Ureter (tissue), 1 donor: ENCODE results near the gene SZRD1. TPM values are rescaled to one million over a fixed set of nuclear protein-coding genes. Genes with fewer than 3 reads are reported as not detected.

Experiments used
- DNase-seq: peaks from one replicate; pipeline ENCODE4 v3.0.0-alpha.2; 2020; ENCODE audit warnings: low spot score
- total RNA-seq: library from RNA; stranded (reverse); gene quantifications from one replicate; pipeline ENCODE4 v1.2.4, GENCODE V29; 2023
- donor health status: DM: yes; HTN: yes; CAD: no.

The SZRD1 gene
- total RNA-seq, 1 donor from 2014 or later: 131 TPM

DNA sequence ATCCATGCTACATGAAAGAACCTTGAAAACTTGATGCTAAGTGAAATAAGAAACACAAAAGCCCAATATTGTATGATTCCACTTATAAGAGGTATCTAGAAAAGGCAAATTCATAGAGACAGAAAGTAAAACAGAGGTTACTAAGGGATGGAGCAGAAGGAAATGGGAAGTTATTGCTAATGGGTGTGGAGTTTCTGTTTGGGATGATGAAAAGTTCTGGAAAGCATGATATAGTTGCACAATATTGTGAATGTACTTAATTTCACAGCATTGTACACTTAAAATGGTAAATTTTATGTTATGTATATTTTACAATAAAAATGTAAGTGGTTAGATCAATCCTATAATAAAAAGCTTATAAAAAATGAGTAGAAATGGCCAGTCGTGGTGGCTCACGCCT, 71.9 kb downstream of the SZRD1 start:
- no peak for DNase-seq

DNA sequence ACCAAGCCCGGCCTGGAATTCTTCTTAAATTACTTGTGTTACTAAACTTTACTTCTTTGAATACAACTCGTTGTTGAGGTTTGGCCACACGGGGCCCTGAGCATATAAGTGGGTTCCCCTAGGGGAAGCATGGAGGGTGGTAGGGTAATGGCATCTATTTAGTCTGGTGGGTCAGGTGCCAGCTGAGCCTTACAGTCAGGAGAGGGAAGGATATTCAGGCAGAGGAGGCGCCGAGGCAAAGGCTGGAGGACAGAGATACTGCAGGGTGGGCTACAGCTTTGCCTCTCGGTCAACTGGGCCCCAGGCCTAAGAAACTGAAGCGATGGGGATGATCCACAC, 73.1 kb downstream of the SZRD1 start:
- no peak for DNase-seq

DNA sequence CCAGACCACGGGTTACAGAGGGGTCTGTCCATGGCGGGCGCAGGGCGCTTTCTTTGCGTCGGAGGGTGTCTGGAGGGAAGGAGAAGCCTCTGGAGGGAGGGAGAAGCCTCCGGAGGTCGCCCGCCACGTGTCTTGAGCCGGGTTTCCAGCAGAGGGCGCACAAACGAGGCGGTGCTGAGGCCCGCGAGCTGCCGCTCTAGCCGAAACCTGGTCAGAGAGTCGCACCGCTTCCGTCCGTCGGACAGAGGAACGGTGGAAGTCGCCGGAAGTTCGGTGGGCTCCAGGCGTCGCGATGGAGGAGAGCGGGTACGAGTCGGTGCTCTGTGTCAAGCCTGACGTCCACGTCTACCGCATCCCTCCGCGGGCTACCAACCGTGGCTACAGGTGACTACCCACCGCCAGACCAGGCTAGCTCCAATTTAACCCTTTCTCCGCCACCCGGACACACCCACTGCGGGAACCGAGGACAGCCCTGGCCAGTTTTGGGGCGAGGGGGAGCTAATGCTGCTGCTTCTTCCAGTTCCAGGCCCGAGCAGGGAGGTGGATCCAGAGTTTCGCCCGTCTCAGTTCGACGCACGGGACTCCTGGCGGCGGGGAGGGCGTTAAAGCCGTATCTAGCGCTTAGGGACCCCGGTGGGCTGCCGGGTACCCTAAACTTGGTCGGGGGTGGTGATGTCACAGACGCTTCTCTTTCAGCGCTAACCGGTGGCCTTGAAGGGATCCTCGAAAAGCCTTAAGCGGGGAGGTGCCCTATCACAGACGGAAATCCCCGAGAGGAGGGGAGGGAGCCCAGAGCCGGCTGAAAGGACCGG, 73.6 kb downstream of the SZRD1 start, which contains the start of gene NECAP2:
NECAP2 (plus strand) TSS at position 255 of the 812 bp plus-strand sequence; CDS start at position 293, 38 bp downstream.
- DNase-seq: peak; percentile 94

DNA sequence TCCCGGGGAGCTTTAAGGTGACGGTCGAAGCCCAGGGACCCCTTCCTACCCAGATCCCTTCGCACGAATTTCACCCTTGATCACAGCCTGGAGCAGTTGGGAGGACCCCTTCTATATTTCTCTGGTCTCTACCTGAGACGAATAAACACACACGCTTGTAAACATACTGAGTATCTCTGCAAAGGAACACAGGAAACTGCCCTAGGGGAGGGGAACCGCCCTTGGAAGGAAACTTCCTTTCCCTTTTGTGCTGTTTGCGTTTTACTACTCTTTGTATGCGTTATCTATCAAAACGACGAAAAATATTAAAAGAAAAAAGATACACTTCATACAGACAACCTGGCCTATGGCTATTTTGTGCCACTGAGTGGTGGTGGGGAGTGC, 74.2 kb downstream of the SZRD1 start:
- no peak for DNase-seq

DNA sequence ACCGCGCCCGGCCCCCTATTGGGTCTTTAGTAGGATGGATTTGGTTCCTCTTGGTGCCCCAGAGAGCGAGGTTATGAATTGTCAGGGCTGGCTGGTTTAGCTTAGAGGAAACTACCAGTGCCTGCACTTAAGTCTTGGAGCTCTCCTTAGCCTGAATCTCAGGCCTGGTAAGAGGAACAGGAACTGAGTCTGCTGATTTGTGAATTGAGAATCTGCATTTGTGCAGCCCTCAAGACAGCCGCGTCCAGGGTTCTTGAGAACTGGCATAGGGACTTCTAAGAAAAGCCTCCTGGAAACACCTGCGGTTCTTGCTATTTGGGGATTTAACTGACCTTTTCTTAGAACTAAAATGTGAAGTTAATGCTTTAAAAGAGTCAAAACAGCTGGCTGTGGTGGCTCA, 75.2 kb downstream of the SZRD1 start:
- no peak for DNase-seq

DNA sequence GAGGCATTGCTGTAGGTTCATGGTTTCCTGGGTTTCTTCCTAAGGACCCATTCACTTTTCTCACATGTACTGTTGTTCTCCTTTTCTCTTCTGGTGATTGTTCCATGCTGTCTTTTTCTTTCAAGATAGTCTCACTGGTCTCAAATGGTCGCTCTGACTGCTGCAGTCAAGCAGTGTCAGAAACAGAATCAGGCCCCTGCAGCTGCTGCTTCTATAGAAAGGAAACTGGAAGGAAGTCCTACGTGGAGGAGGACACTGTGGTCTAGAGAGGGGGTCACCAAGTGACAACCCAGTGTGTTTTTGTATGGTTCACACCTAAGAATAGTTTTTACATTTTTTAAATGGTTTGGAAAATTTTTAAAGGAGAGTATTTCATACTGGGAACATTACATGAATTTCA, 75.9 kb downstream of the SZRD1 start:
- no peak for DNase-seq

DNA sequence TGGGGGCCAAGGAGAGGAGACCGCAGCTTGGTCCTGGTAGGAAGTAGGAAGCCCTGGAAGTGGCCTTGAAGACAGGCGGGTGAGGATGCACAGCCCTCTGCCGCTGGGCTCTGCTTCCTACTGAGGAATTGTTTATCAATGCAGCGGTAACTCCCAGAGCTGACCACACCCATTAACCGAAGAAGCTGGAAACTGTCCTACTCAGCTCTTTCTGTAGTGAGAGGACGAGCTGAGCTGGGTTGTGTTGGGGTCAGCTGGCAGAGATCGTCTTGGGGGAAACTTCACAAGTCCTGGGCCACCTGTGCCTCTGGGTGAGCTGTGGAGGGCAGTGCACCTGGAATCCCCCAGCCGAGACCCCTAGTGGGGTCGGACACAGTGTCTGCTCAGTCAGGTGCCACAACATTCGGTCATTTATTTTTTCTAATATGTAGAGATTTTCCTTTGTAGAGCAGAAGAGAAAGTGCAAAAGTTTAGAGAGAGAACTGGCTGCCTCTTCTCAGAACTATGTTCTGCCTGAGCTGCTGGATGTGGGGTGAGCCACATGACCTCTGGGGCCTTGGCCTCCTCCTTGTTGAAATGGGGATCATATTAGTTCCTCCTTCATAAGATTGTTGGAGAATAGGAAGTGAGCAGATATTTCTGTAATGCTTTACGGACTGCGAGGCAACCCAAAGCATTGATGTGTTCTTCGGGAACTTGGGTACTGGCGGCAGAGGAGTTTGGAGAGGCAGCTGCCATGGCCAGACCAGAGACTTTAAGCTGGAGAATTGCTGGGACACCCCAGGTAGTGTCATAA, 77.1 kb downstream of the SZRD1 start:
- DNase-seq: no peak

DNA sequence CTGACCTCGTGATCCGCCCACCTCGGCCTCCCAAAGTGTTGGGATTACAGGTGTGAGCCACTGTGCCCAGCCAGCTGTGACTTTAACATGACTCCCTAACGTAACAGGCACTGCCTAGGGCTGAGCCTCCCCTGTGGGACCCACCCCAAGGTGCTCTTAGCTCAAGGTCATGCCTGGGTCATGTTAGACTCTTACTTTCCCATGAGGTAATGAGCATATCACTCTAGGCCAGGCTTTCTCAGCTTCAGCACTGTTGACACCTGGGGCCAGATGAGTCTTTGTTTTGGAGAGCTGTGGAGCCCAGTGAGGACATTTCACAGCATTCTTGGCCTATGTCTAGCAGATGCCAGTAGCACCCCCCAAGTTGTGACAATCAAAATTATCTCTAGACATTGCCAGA, 78.0 kb downstream of the SZRD1 start:
- DNase-seq: no peak

DNA sequence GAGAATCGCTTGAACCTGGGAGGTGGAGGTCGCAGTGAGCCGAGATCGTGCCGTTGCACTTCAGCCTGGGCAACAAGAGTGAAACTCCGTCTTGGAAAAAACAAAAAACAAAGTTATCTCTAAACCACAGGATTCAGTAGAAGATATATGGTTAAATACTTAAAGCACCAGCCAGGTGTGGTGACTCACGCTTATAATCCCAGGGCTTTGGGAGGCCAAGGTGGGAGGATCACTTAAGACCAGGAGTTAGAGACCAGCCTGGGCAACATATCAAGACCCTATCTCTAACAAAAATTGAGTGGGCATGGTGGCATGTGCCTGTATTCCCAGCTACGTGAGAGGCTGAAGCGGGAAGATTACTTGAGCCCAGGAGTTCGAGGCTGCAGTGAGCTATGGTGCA, 79.1 kb downstream of the SZRD1 start:
- DNase-seq: no peak

DNA sequence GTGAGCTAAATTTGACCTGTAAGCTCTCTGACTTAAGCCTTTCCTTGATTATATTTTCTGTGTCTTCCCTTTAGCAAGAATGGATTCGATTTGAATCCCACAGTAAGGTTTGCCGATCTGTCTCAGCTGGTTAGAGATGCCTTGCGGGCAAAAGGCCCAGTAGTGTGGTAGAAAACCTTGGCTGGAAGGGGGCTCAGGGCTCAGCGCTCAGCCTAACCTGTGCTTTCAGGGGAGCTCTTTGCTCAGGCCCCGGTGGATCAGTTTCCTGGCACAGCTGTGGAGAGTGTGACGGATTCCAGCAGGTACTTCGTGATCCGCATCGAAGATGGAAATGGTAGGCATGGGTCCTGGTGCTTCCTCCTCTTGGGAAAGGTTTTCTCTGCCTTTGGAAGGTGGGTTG, 80.6 kb downstream of the SZRD1 start:
- DNase-seq: no peak

Other genes starting within 250 kb of the SZRD1 start
- gene EPHA2, start 211.2 kb upstream of the SZRD1 start, total RNA-seq: 58.9 TPM
- 24.8 TPM for gene ARHGEF19, start 154.6 kb upstream of the SZRD1 start, total RNA-seq
- gene CPLANE2, start 130.1 kb upstream of the SZRD1 start, total RNA-seq: 9.0 TPM
- gene FBXO42, start 14.8 kb upstream of the SZRD1 start, total RNA-seq: 33.1 TPM
- gene SPATA21, start 70.2 kb downstream of the SZRD1 start, total RNA-seq: not detected
- gene NECAP2, start 73.5 kb downstream of the SZRD1 start, total RNA-seq: 40.6 TPM
- 1,626 TPM for gene RNU1-1, start 147.0 kb downstream of the SZRD1 start, total RNA-seq
- 61.9 TPM for gene NBPF1, start 246.3 kb downstream of the SZRD1 start, total RNA-seq